Measurements from ENCODE around the gene PCK1.

The PCK1 gene

DNA sequence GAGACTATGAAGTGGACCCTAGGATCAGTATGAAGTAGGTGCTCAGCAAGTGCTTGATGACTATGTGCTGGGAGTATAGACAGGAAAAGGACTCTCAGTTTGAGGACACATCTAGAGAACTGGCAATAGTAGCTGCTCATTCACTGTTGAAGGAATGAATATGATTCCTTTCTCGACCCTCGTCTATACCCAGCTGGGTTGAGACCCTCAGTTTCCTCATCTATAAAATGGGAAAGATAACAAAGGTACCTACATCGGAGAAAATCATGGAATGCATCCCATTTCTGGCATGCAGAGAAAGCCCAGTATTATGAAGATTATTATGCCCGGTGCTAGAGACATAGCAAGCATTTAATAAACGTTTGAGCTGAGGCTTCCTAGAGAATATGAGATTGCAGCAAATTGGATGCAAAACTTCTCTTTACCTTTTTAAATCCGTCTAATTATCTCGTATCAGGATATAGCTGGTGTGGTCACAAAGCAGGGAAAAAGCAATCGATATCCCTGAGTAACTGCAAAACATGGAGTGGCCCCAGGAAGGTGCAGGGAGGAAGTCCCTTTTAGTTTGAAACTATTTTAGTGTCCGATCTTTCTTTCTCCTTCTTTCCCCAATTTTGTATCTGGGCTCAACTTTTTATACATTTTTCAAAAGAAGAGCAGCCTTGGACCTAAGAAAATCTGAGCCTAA, 2.8 kb upstream of the PCK1 start:
- DNase-seq = no peak
- in situ Hi-C loops (cut with MboI; ENCODE audit: low pct_unique_long_range_greater_than_20kb, low sequenced_read_pairs) = no loop called here

DNA sequence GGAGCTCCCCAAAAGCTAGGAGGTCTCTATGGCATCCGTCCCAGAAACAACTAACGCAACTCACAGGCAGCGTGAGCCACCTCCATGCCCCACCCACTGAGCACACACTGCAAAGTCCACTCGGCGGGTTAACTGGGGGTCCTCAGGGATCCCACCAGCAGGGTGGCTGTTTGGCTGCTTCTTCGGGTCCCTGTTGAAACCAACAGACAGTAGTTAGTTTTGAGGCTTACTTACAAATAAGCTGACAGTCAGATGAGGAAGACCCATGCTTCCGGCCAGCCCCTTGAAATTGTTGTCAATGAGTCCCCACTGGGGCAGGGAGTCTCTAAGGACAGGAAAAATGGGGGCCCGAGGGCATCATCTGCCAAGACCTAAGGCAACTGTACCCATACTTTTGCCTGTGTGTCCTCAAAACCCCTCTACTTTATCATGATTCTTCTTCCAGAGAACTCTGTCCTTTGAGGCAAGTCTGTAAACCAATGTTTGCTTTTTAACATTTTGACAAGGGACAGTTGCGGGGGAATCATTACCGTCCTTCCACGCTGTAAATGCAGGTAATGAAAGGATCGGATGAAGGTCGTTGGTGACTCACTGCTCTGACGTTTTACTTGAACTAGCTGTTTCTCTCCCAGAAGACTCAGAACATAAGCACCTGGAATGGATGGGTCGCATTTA, 2.2 kb upstream of the PCK1 start:
- DNase-seq = no peak
- in situ Hi-C loops (cut with MboI; ENCODE audit: low pct_unique_long_range_greater_than_20kb, low sequenced_read_pairs) = no loop called here

DNA sequence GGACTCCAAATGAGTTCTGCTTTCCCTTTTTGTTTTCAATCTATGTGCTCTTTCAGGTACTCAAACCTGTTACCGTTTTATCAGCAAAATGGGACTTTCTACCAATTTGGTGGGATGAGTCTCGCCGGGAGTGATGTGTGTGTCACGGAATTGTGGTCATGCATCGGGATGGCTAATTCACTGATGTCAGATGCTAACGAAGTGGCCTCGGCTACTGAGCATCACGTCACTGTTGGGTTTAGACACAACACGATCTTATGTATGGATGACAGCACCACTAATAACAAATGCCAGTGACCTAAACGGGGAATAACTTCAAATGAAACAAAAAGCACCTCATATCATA, 1.6 kb upstream of the PCK1 start:
- no peak for DNase-seq
- in situ Hi-C loops (cut with MboI; ENCODE audit: low pct_unique_long_range_greater_than_20kb, low sequenced_read_pairs) = no loop called here

DNA sequence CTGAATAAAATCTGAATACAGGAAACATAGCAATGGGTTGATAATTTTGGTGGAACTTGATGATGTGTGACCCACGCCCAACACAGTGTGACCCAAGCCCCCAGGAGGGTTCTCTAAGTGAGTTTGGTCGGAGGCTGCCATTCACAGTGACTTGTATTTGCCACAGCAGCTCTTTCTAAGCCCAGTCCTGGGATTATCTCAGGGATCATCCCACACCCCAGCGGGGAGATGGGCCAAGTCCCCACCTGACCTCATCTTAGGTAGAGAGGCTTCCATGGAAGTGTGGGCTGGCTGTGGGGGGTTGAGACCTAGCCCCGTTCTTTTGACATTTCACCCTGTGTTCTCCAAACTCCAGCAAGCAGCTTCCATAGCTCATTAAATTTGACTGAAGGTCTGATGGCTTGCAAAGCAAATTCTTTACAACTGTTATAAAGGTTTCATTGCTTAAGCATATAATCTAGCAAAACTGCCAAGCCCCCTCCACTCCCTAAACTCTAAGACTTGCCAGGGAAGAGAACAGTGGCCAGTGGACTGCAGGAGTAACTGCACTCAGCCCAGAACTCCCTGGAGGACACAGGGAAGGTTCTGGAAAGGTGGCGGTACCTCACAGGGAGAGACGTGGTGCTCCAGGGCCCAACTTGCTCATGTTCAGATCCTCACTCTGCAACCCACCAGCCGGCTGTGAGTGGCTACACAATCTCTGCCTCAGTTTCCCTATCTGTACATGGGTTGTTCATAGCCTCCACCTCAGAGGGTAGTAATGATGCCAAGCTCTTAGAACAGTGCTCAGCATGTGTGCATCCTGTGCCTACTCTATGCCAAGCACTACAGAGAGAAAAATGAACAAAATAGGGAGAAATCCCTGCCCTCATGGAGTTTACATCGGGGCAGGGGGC, 1.0 kb upstream of the PCK1 start:
- in situ Hi-C loops (cut with MboI; ENCODE audit: low pct_unique_long_range_greater_than_20kb, low sequenced_read_pairs) = no loop called here
- no peak for DNase-seq

DNA sequence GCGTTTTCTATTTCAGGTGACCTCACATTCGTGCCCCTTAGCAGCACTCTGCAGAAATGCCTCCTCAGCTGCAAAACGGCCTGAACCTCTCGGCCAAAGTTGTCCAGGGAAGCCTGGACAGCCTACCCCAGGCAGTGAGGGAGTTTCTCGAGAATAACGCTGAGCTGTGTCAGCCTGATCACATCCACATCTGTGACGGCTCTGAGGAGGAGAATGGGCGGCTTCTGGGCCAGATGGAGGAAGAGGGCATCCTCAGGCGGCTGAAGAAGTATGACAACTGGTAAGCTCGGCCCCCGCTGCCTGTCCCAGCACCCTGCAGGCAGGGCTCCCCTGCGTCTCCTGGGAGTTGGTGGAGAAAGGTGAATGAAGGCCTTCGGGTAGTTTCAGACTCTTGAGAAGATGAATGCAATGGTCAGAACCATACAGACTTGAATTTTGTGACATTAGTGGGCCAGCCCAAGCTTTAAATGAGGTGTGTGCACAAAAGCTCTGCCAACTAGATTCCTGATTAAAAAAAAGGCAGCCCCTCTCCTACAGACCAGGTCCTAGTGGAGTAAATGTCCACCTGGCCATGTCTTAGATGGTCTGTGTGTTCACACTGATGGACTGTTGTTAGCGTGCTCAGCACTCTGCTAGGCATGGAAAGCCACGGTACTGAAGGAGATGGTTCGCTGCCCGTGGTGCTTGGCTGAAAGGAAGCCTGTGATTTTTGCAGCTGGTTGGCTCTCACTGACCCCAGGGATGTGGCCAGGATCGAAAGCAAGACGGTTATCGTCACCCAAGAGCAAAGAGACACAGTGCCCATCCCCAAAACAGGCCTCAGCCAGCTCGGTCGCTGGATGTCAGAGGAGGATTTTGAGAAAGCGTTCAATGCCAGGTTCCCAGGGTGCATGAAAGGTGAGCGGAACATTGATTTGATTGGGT, 708 bp downstream of the PCK1 start:
- in situ Hi-C loops (cut with MboI; ENCODE audit: low pct_unique_long_range_greater_than_20kb, low sequenced_read_pairs) = no loop called here
- no peak for DNase-seq

DNA sequence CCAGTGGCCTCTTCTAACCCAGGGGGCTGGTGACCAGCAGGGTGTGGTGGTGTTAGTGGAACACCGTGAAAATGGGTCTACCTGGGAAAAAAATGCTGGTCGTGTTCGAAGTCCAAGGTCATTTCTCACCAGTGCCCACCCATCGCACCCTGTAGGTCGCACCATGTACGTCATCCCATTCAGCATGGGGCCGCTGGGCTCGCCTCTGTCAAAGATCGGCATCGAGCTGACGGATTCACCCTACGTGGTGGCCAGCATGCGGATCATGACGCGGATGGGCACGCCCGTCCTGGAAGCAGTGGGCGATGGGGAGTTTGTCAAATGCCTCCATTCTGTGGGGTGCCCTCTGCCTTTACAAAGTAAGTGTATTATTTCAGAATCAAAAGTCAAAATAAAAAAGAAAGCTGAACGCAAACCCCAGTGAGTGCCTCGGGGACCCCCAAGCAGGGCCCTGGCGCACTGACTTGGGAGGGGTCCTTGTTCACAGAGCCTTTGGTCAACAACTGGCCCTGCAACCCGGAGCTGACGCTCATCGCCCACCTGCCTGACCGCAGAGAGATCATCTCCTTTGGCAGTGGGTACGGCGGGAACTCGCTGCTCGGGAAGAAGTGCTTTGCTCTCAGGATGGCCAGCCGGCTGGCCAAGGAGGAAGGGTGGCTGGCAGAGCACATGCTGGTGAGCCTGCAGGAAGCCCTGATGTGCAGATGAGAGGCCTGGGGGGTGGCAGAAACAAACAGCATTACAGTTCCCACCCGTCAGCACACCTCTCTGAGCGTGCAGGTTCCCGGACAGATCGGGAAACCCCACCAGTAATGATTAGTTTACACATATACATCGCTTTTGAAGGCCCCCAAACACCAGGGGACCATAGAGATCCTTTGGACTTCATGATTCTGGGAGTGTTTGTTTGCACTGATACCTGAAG, 1.9 kb downstream of the PCK1 start:
- in situ Hi-C loops (cut with MboI; ENCODE audit: low pct_unique_long_range_greater_than_20kb, low sequenced_read_pairs) = no loop called here
- no peak for DNase-seq

DNA sequence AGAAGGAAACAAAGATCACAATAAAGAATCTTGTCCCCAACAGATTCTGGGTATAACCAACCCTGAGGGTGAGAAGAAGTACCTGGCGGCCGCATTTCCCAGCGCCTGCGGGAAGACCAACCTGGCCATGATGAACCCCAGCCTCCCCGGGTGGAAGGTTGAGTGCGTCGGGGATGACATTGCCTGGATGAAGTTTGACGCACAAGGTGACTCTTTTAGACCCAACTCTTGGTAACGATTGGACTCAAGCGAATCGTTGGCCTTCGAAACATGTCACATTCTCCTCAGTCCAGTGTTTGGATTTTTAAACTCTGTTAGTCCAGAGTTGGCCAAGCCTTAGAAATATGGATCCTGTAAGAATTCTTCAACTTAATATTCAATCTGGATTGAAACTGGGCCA, 2.6 kb downstream of the PCK1 start:
- DNase-seq = no peak
- in situ Hi-C loops (cut with MboI; ENCODE audit: low pct_unique_long_range_greater_than_20kb, low sequenced_read_pairs) = no loop called here

DNA sequence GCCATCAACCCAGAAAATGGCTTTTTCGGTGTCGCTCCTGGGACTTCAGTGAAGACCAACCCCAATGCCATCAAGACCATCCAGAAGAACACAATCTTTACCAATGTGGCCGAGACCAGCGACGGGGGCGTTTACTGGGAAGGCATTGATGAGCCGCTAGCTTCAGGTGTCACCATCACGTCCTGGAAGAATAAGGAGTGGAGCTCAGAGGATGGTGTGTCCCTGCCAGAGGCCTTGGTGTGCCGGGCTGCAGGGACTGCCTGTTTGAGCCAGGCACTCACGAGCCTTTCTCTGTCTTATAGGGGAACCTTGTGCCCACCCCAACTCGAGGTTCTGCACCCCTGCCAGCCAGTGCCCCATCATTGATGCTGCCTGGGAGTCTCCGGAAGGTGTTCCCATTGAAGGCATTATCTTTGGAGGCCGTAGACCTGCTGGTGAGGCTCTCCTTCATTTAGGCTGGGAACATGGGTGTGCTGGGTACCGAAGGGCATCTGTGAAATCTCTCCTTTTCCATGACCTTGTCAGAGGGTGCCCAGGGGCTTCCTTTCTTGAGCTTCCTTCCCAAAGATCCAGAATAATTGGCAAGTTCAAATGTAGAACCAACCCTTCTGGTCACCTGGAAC, 3.4 kb downstream of the PCK1 start:
- DNase-seq = no peak
- in situ Hi-C loops (cut with MboI; ENCODE audit: low pct_unique_long_range_greater_than_20kb, low sequenced_read_pairs) = no loop called here

DNA sequence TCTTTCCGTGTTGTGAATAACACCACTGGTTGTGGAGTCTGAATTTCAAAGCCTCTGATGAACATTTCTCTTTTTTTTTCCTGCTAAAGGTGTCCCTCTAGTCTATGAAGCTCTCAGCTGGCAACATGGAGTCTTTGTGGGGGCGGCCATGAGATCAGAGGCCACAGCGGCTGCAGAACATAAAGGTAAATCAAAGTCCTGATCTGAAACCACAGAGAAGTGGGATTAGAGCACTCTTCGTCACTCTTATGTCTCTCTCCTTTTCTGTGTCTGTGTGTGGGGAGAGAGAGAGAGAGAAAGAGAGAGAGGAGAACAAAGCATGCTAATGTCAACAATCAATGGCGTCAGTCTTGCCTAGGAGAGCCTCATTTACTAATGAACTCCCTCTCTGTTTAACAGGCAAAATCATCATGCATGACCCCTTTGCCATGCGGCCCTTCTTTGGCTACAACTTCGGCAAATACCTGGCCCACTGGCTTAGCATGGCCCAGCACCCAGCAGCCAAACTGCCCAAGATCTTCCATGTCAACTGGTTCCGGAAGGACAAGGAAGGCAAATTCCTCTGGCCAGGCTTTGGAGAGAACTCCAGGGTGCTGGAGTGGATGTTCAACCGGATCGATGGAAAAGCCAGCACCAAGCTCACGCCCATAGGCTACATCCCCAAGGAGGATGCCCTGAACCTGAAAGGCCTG, 4.2 kb downstream of the PCK1 start:
- in situ Hi-C loops (cut with MboI; ENCODE audit: low pct_unique_long_range_greater_than_20kb, low sequenced_read_pairs) = no loop called here
- no peak for DNase-seq

DNA sequence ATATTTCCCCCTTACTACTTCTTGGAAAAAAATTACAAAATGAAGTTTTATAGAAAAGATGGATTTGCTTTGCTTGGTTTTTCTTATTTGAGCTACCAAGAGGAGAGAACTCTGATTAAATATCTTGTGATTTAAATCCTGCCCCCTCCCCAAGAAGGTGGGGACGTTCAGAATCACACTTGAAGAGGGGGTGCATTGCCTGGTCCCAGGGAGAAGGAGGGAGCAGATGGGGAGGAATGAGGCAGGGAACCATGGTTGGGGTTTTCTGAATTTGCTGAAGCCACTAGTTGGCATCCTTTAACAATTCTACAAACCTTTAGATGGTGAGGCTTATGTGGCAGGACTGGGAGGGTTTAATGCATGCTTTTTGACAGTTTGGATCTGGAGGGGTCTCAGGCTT, 5.5 kb downstream of the PCK1 start:
- in situ Hi-C loops (cut with MboI; ENCODE audit: low pct_unique_long_range_greater_than_20kb, low sequenced_read_pairs) = no loop called here
- no peak for DNase-seq

DNA sequence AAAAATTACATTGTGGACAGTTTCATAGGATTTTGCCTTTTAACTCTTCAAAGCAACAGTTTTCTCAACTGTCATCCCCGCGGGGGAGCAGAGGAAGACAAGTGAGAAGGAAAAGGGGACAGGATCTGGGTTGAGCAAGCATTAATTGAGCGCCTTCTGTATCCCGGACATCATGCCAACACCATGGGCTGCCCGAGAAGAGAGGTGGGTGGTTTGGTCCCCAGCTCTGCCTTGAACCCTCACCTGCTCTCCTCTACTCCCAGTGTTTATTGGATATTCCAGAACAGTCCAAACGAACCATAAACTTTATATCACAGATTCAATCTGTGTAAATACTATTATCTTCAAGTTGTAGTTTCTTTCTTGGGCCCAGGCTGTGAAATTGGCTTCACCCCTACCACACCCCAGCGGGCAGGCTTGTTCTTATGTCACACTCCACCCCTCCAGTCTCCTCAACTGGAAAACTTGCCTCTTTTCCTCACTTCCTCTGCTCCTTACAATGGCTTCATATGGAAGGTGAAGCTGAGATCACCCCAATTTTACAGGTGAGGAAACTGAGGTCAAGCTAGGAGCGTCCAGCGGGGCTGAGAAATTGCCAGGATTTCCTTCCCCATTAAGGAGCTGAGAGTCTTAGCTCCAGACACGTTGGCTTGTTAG, 6.0 kb downstream of the PCK1 start:
- DNase-seq = no peak
- in situ Hi-C loops (cut with MboI; ENCODE audit: low pct_unique_long_range_greater_than_20kb, low sequenced_read_pairs) = no loop called here

DNA sequence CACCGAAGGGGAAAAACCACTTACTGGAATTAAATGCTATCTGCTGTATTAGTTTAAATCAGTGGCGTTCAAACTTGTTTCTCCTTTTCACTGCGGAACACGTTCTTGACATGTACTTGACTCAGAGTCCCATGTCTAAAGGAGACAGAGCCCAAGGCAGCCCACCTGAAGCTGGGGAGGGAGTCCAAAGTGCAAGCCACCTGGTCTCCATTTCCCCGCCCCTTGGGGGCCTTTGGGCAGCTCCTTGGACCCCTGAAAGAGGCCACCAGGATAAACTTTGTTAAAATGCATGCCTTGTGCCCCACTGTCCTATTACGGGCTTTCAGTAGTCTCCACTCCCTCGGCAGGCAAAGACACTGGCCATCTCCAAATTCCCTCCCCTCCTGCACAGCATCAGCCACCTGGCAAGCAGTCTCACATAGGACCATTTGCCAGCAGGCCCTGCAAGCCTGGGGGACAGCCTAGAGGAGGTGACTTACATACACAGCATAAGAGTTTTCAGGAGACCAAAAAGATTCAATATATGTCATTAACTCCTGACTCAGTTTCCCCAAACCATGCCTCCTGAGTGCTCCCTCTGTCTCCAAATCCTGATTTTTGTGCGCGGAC, 6.7 kb downstream of the PCK1 start:
- DNase-seq = no peak
- in situ Hi-C loops (cut with MboI; ENCODE audit: low pct_unique_long_range_greater_than_20kb, low sequenced_read_pairs) = no loop called here

DNA sequence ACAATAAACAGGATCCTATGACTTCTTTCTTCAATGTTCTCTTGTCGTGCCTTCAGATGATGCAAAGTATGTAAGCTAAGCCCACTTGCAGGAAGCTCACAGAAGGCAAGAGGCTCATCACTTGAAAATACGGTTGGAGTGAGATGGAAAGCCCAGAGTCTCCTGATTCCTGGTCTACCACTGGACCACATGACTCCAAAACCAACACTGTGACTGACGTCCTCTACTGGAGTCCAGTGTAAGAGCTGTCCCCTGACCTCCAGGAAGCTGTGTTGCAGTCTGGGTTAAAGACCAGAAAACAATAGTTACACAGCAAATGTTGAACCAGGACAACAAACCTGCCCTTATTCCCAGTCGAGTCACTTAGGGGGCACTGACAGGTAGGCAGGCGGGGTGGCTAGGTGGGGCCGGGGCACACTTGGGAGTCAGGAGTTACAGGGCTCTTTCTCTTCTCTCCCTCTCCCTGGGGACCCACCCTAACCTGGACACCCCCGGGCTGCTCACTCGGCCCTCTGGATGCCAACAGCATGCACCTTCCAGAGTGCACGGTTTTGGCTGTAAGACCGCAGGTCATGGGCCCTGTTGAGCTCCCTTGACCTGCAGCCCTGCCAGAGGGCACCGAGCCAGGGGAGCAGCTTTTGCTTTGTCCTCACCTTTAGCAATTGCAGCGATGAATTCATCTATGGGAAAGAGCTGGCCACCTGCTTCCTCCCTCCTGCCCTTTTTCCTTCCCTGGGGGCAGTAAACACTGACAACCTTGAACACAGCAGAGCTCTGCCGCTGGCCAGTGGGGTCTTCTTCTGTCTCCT, 7.4 kb downstream of the PCK1 start:
- in situ Hi-C loops (cut with MboI; ENCODE audit: low pct_unique_long_range_greater_than_20kb, low sequenced_read_pairs) = no loop called here
- DNase-seq = no peak

DNA sequence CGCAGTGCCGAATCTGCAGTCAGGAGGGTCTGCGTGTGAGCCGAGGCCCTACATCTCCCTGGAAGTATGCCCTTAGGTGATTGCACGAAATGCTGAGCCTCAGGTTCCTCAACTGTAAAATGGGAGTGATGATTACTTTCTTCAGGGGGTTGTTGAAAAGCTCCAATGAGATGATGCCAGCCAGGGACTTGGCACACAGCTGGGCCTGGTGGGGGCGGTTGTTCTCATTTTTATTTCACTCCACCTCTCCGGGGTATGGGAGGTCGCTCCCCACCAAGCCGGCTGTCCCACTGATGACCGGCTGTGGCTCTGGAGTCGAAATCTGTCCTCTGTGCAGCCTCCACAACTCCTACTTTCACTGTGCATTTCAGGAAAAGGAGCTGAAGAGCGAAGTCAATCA, 8.1 kb downstream of the PCK1 start:
- no peak for DNase-seq
- in situ Hi-C loops (cut with MboI; ENCODE audit: low pct_unique_long_range_greater_than_20kb, low sequenced_read_pairs) = no loop called here

DNA sequence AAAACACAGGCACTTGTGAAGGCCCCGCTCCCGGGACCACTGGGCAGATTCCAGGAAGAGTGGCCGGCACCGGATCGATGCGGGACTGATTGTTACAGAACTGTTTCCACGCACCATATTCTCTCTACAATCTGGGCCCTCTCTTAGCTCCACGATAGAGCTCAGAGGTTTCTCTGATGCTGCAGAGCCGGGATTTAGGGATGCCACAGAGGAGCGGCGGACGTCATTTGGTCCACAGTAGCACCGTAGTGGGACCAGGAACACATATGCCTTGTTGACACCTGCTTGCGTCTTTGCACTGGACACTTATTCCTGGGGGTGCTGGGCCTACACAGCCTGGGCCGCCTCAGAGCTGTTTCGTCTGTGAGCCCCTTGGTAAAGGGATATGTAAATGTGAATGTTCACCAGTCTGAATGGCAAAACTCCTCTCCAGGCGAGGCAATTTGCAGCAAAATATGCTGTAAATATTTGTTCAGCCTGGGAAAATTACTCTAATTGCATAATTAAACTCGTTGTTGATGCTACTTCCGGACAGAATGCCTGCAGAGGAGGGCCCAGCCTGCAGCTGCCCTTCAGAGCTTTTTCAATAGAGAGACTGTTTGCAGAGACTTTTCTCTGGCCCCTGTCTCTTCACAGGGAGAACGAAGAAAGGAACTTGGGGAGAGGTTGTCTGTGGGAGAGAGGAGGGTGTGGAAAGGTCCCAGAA, 9.4 kb downstream of the PCK1 start:
- DNase-seq = no peak
- in situ Hi-C loops (cut with MboI; ENCODE audit: low pct_unique_long_range_greater_than_20kb, low sequenced_read_pairs) = no loop called here

Data from KBM-7 (cell line).